ENCODE data around the gene SIN3B. TPM values are rescaled to one million over a fixed set of nuclear protein-coding genes. Genes with fewer than 3 reads are reported as not detected.

SIN3B gene
- total RNA-seq, 1 donor from 2014 or later: 68.5 TPM

GRCh38 chr19:16920816-16921529 lies 91.8 kb downstream of the SIN3B start:
- Histone ChIP-seq H3K27me3 (no peaks in the 10 kb centered on the region), H3K4me3 (no peak overlapping the region), H3K36me3 (no peaks in the 10 kb centered on the region), H3K9me3 (no peaks in the 10 kb centered on the region), H3K27ac (no peak overlapping the region), H3K4me1 (no peaks in the 10 kb centered on the region)
- intact Hi-C loops (cut with DNase I): no loop called here
- TF ChIP-seq POLR2A (IDR thresholded peaks at IDR 0.05): no peak
- no peak for TF ChIP-seq CTCF (IDR thresholded peaks at IDR 0.05)
- TF ChIP-seq POLR2AphosphoS5 (IDR thresholded peaks at IDR 0.05; ENCODE audit: insufficient read depth in 1 of 2, low read depth in 1 of 2): peak in 1 of 2 donors; percentile 15
- no peak for DNase-seq (ENCODE audit: extremely low spot score in 2 of 2)

GRCh38 chr19:16921766-16922591 lies 92.8 kb downstream of the SIN3B start:
- intact Hi-C loops (cut with DNase I): no loop called here
- Histone ChIP-seq H3K4me1 (no peaks in the 10 kb centered on the region), H3K36me3 (no peaks in the 10 kb centered on the region), H3K9me3 (no peaks in the 10 kb centered on the region), H3K4me3 (no peak overlapping the region), H3K27me3 (no peaks in the 10 kb centered on the region), H3K27ac (no peak overlapping the region)
- DNase-seq (ENCODE audit: extremely low spot score in 2 of 2): no peak
- TF ChIP-seq POLR2AphosphoS5 (IDR thresholded peaks at IDR 0.05; ENCODE audit: insufficient read depth in 1 of 2, low read depth in 1 of 2) (no peak), POLR2A (IDR thresholded peaks at IDR 0.05) (no peak), CTCF (IDR thresholded peaks at IDR 0.05) (no peak)

- DNase-seq (ENCODE audit: extremely low spot score in 2 of 2): no peak
- TF ChIP-seq POLR2A (IDR thresholded peaks at IDR 0.05): no peak
- no peak for TF ChIP-seq POLR2AphosphoS5 (IDR thresholded peaks at IDR 0.05; ENCODE audit: insufficient read depth in 1 of 2, low read depth in 1 of 2)
- TF ChIP-seq CTCF (IDR thresholded peaks at IDR 0.05): no peak
- Histone ChIP-seq H3K27me3 (no peaks in the 10 kb centered on the region), H3K9me3 (no peaks in the 10 kb centered on the region), H3K27ac (no peak overlapping the region), H3K4me1 (no peaks in the 10 kb centered on the region), H3K4me3 (no peak overlapping the region), H3K36me3 (no peaks in the 10 kb centered on the region)
- intact Hi-C loops (cut with DNase I): no loop called here
Measured at GRCh38 chr19:16922592-16922934, 93.4 kb downstream of the SIN3B start.

- no peak overlapping the region for H3K27ac ChIP-seq
- H3K9me3 ChIP-seq: no peaks in the 10 kb centered on the region
- H3K36me3 ChIP-seq: no peaks in the 10 kb centered on the region
- no peak for DNase-seq (ENCODE audit: extremely low spot score in 2 of 2)
- intact Hi-C loops (cut with DNase I): no loop called here
- no peaks in the 10 kb centered on the region for H3K27me3 ChIP-seq
- no peaks in the 10 kb centered on the region for H3K4me1 ChIP-seq
- TF ChIP-seq CTCF (IDR thresholded peaks at IDR 0.05): no peak
- no peak for TF ChIP-seq POLR2AphosphoS5 (IDR thresholded peaks at IDR 0.05; ENCODE audit: insufficient read depth in 1 of 2, low read depth in 1 of 2)
- no peak for TF ChIP-seq POLR2A (IDR thresholded peaks at IDR 0.05)
- H3K4me3 ChIP-seq: no peak overlapping the region
Measured at GRCh38 chr19:16922949-16923348, 93.8 kb downstream of the SIN3B start.

GRCh38 chr19:16927883-16928282 lies 98.7 kb downstream of the SIN3B start:
- Histone ChIP-seq H3K27me3 (no peaks in the 10 kb centered on the region), H3K9me3 (no peaks in the 10 kb centered on the region), H3K4me1 (no peaks in the 10 kb centered on the region), H3K27ac (no peak overlapping the region), H3K4me3 (no peak overlapping the region), H3K36me3 (no peaks in the 10 kb centered on the region)
- no peak for TF ChIP-seq POLR2AphosphoS5 (IDR thresholded peaks at IDR 0.05; ENCODE audit: insufficient read depth in 1 of 2, low read depth in 1 of 2)
- peak in 1 of 2 donors; percentile 62 for DNase-seq (ENCODE audit: extremely low spot score in 2 of 2)
- intact Hi-C loops (cut with DNase I): no loop called here

Data from vagina (tissue), 2 donors.